ENCODE data around the gene ARL2.
"Not testable (repeated sequence)": the region's sequence is repeated elsewhere in the genome, so short reads cannot be mapped to it uniquely, and the experiment has no call there.

The ARL2 gene

GRCh38 chr11:65013888-65014725, at the start of gene ARL2:
ARL2 (plus strand) TSS chr11:65014160; CDS start chr11:65014208, 48 bp downstream.
- DNase-seq (ENCODE audit: low read depth, low spot score) = peak; percentile 96

- no peak for DNase-seq (ENCODE audit: low read depth, low spot score)
These were observed 46.6 kb upstream of the ARL2 start for GRCh38 chr11:64967375-64967774.

GRCh38 chr11:64969209-64969608, 44.8 kb upstream of the ARL2 start:
- no peak for DNase-seq (ENCODE audit: low read depth, low spot score)

GRCh38 chr11:64970731-64971151, 43.2 kb upstream of the ARL2 start:
- no peak for DNase-seq (ENCODE audit: low read depth, low spot score)

GRCh38 chr11:64971421-64972233, 42.3 kb upstream of the ARL2 start, which contains the start of gene MAJIN:
MAJIN (minus strand) TSS chr11:64972108; CDS start chr11:64959405, 12,703 bp downstream.
- peak; percentile 77 for DNase-seq (ENCODE audit: low read depth, low spot score)

- no peak for DNase-seq (ENCODE audit: low read depth, low spot score)
These were observed 39.8 kb upstream of the ARL2 start for GRCh38 chr11:64974124-64974523.

- no peak for DNase-seq (ENCODE audit: low read depth, low spot score)
These were observed 37.3 kb upstream of the ARL2 start for GRCh38 chr11:64976651-64977050.

- not testable (repeated sequence) for DNase-seq (ENCODE audit: low read depth, low spot score)
These were observed 30.6 kb upstream of the ARL2 start for GRCh38 chr11:64983339-64983738.

GRCh38 chr11:64987998-64988854, 25.7 kb upstream of the ARL2 start:
- DNase-seq (ENCODE audit: low read depth, low spot score) = no peak

- DNase-seq (ENCODE audit: low read depth, low spot score) = no peak
These were observed 24.5 kb upstream of the ARL2 start for GRCh38 chr11:64989416-64989815.

GRCh38 chr11:64990222-64990923, 23.6 kb upstream of the ARL2 start:
- peak; percentile 11 for DNase-seq (ENCODE audit: low read depth, low spot score)

GRCh38 chr11:64994318-64994717, 19.6 kb upstream of the ARL2 start:
- DNase-seq (ENCODE audit: low read depth, low spot score) = no peak

GRCh38 chr11:64996327-64996709, 17.6 kb upstream of the ARL2 start:
- DNase-seq (ENCODE audit: low read depth, low spot score) = no peak

- peak; percentile 60 for DNase-seq (ENCODE audit: low read depth, low spot score)
These were observed 17.1 kb upstream of the ARL2 start, which contains the start of gene BATF2 for GRCh38 chr11:64996710-64997380. BATF2 (minus strand) TSS chr11:64996971; CDS start chr11:64996914, 57 bp downstream.

GRCh38 chr11:64998141-64998540, 15.8 kb upstream of the ARL2 start:
- no peak for DNase-seq (ENCODE audit: low read depth, low spot score)

GRCh38 chr11:64998690-64999431, 15.1 kb upstream of the ARL2 start:
- no peak for DNase-seq (ENCODE audit: low read depth, low spot score)

GRCh38 chr11:64999478-64999877, 14.5 kb upstream of the ARL2 start:
- DNase-seq (ENCODE audit: low read depth, low spot score) = no peak

- no peak for DNase-seq (ENCODE audit: low read depth, low spot score)
These were observed 11.3 kb upstream of the ARL2 start for GRCh38 chr11:65002706-65003105.

- peak; percentile 65 for DNase-seq (ENCODE audit: low read depth, low spot score)
These were observed 10.7 kb upstream of the ARL2 start for GRCh38 chr11:65003282-65003681.

GRCh38 chr11:65003968-65004367, 10.0 kb upstream of the ARL2 start:
- DNase-seq (ENCODE audit: low read depth, low spot score) = not testable (repeated sequence)

Data from astrocyte of the hippocampus (primary cell).